ENCODE data around the gene COX10. TPM values are rescaled to one million over a fixed set of nuclear protein-coding genes. Genes with fewer than 3 reads are reported as not detected.
A peak's percentile ranks its signal among the peaks of the same experiment; 100 is the strongest.

Gene COX10
- total RNA-seq, 4 donors from 2014 or later, result 12.5 to 36.0 (median 24.3) TPM

- no peak for DNase-seq
- Histone ChIP-seq H3K9me3 (no peaks in the 10 kb centered on the region), H3K4me1 (peaks cover 0 to 8% (median 0%) of the 10 kb centered on the region in 3 donors), H3K27ac (no peak overlapping the region), H3K36me3 (peaks cover 0 to 12% (median 0%) of the 10 kb centered on the region in 3 donors), H3K4me3 (no peak overlapping the region), H3K27me3 (no peaks in the 10 kb centered on the region)
- intact Hi-C loops (cut with DNase I), result no loop called here
- TF ChIP-seq CTCF (IDR thresholded peaks at IDR 0.05), result peak in 3 of 6 experiments; percentile 15 to 38 (median 26)
- no peak for TF ChIP-seq POLR2A (IDR thresholded peaks at IDR 0.05)
Measured at GRCh38 chr17:14048169-14048568, 21.1 kb upstream of the COX10 start.

GRCh38 chr17:14050616-14051015 lies 18.7 kb upstream of the COX10 start:
- Histone ChIP-seq H3K36me3 (peaks cover 0 to 12% (median 0%) of the 10 kb centered on the region in 3 donors), H3K9me3 (no peaks in the 10 kb centered on the region), H3K27me3 (no peaks in the 10 kb centered on the region), H3K4me1 (peaks cover 0 to 12% (median 0%) of the 10 kb centered on the region in 3 donors), H3K27ac (no peak overlapping the region), H3K4me3 (no peak overlapping the region)
- intact Hi-C loops (cut with DNase I), result no loop called here
- WGBS, 2 donors, result 91 to 100% methylated on average over 5 of the region's 5 CpGs
- TF ChIP-seq CTCF (IDR thresholded peaks at IDR 0.05) (no peak), POLR2A (IDR thresholded peaks at IDR 0.05) (no peak)
- DNase-seq, result no peak

- Histone ChIP-seq H3K4me1 (peaks cover 0 to 12% (median 0%) of the 10 kb centered on the region in 3 donors), H3K27ac (no peak overlapping the region), H3K27me3 (no peaks in the 10 kb centered on the region), H3K4me3 (no peak overlapping the region), H3K9me3 (no peaks in the 10 kb centered on the region), H3K36me3 (peaks cover 0 to 20% (median 0%) of the 10 kb centered on the region in 3 donors)
- no peak for DNase-seq
- intact Hi-C loops (cut with DNase I), result no loop called here
- TF ChIP-seq POLR2A (IDR thresholded peaks at IDR 0.05), result no peak
- no peak for TF ChIP-seq CTCF (IDR thresholded peaks at IDR 0.05)
- 89 to 96% methylated on average over 4 of the region's 4 CpGs for WGBS, 2 donors
Measured at GRCh38 chr17:14051692-14052091, 17.6 kb upstream of the COX10 start.

GRCh38 chr17:14052886-14053615 lies 16.3 kb upstream of the COX10 start:
- no peaks in the 10 kb centered on the region for H3K9me3 ChIP-seq
- H3K27me3 ChIP-seq, result no peaks in the 10 kb centered on the region
- 34 to 67% methylated on average over 6 of the region's 6 CpGs for WGBS, 2 donors
- H3K4me3 ChIP-seq, result no peak overlapping the region
- H3K36me3 ChIP-seq, result peaks cover 0 to 20% (median 0%) of the 10 kb centered on the region in 3 donors
- no peak for DNase-seq
- TF ChIP-seq POLR2A (IDR thresholded peaks at IDR 0.05) (no peak), CTCF (IDR thresholded peaks at IDR 0.05) (no peak)
- peak overlapping the region in 1 of 4 donors; percentile 3 for H3K27ac ChIP-seq
- intact Hi-C loops (cut with DNase I), result no loop called here
- H3K4me1 ChIP-seq, result peaks cover 0 to 12% (median 0%) of the 10 kb centered on the region in 3 donors

- intact Hi-C loops (cut with DNase I), result no loop called here
- Histone ChIP-seq H3K4me1 (peaks cover 0 to 24% (median 7%) of the 10 kb centered on the region in 3 donors), H3K27ac (no peak overlapping the region), H3K9me3 (no peaks in the 10 kb centered on the region), H3K4me3 (no peak overlapping the region), H3K36me3 (peaks cover 0 to 19% (median 0%) of the 10 kb centered on the region in 3 donors), H3K27me3 (no peaks in the 10 kb centered on the region)
- TF ChIP-seq POLR2A (IDR thresholded peaks at IDR 0.05) (no peak), CTCF (IDR thresholded peaks at IDR 0.05) (no peak)
- no peak for DNase-seq
Measured at GRCh38 chr17:14057591-14057990, 11.7 kb upstream of the COX10 start.

All from esophagus squamous epithelium (tissue), 5 donors.